ENCODE measurements around the gene MTIF2. TPM values are rescaled to one million over a fixed set of nuclear protein-coding genes. Genes with fewer than 3 reads are reported as not detected.

MTIF2 gene
- total and polyA plus RNA-seq, 9 of the 15 experiments (the other 6 are each of a cell fraction or from before 2014, with no cell fraction given), result 58.7 to 143 (median 105) TPM

- TF ChIP-seq MAZ (CRISPR knock-in tag; conservative IDR thresholded peaks at IDR 0.05 in 1 of 2, IDR thresholded peaks at IDR 0.05 in 1 of 2) (peak in 1 of 2 experiments; percentile 74; a peak in 3 of 4 replicates), IRF1 (CRISPR knock-in tag; IDR thresholded peaks at IDR 0.05; ENCODE audit: borderline replicate concordance) (peak; percentile 10; the same call in 1 of the 2 replicates), MAFF (IDR thresholded peaks at IDR 0.05; ENCODE audit: low read length) (no peak), U2AF2 (optimal IDR thresholded peaks at IDR 0.05; ENCODE audit: low read depth, low read length) (no peak), PHF8 (IDR thresholded peaks at IDR 0.05; ENCODE audit: borderline replicate concordance, low read length) (peak; percentile 84), KDM5B (IDR thresholded peaks at IDR 0.05; ENCODE audit: insufficient replicate concordance, low read depth, low read length) (peak; percentile 92), POLR3A (IDR thresholded peaks at IDR 0.05; ENCODE audit: borderline replicate concordance, extremely low read depth, insufficient read depth, insufficient read length) (no peak), KAT8 (IDR thresholded peaks at IDR 0.05; ENCODE audit: low read depth) (no peak), TBL1XR1 (IDR thresholded peaks at IDR 0.05; ENCODE audit: low read length in 2 of 2) (peak in 1 of 2 experiments; percentile 38; a peak in 1 of 4 replicates), RAD51 (IDR thresholded peaks at IDR 0.05; ENCODE audit: borderline replicate concordance, low read depth) (peak; percentile 28; the same call in 1 of the 2 replicates), PRPF4 (IDR thresholded peaks at IDR 0.05; ENCODE audit: insufficient read depth, low read depth, low read length, poor library complexity, severe bottlenecking) (no peak), PHF21A (IDR thresholded peaks at IDR 0.05; ENCODE audit: borderline replicate concordance, low read depth) (no peak), THAP7 (CRISPR knock-in tag; IDR thresholded peaks at IDR 0.05) (no peak; the same call in 1 of the 2 replicates), ZNF197 (CRISPR knock-in tag; IDR thresholded peaks at IDR 0.05; ENCODE audit: low read depth) (no peak), FOXP4 (CRISPR knock-in tag; IDR thresholded peaks at IDR 0.05; ENCODE audit: borderline replicate concordance) (no peak), ZNF584 (CRISPR knock-in tag; IDR thresholded peaks at IDR 0.05; ENCODE audit: low read depth) (peak; percentile 68), CTBP1 (IDR thresholded peaks at IDR 0.05; ENCODE audit: borderline replicate concordance) (peak; percentile 94), NR2C1 (IDR thresholded peaks at IDR 0.05) (peak; percentile 82), NR2C1 (tag; IDR thresholded peaks at IDR 0.05) (peak; percentile 84), SNAPC5 (CRISPR knock-in tag; IDR thresholded peaks at IDR 0.05) (no peak), CGGBP1 (CRISPR knock-in tag; IDR thresholded peaks at IDR 0.05) (0 out of 2 replicates have a peak, but pooled peaks have one; percentile 19), SNIP1 (IDR thresholded peaks at IDR 0.05; ENCODE audit: low read depth) (no peak), SIN3A (IDR thresholded peaks at IDR 0.05; ENCODE audit: borderline replicate concordance in 2 of 2, control insufficient read depth in 1 of 2, low read depth in 2 of 2, low read length in 2 of 2) (peak; percentile 74 to 89; a peak in 3 of 4 replicates)
Measured at GRCh38 chr2:55232084-55232862, 36.8 kb downstream of the MTIF2 start, which contains the start of the genes CLHC1 and RPS27A (continued).
